HepG2 (cell line): ENCODE data around the gene WDR7. TPM values are rescaled to one million over a fixed set of nuclear protein-coding genes. Genes with fewer than 3 reads are reported as not detected.

ENCODE experiments used
- ATAC-seq: fragments of 200-7000 bp; cut with Tn5 transposase; 3 replicates; pipeline ENCODE4 v1.9.1; 2020; ENCODE audit warnings: mild to moderate bottlenecking, moderate library complexity
- BruUV-seq: library from RNA; stranded (reverse); fragments of 400-500 nt; replicated peaks from 2 replicates; lab custom pipeline; 2021; lab: Mats Ljungman, UMichigan
- CTCF ChIA-PET: fragments of 300-600 bp; formaldehyde crosslinking; extraction: SDS; loops from one replicate; lab custom pipeline; 2021; ENCODE audit warnings: low total read pairs, inconsistent platforms, low intra/inter-chr PET ratio; lab: Yijun Ruan, JAX
- POLR2A ChIA-PET: fragments of 350-600 bp; sonication (Branson Sonifier 250); formaldehyde crosslinking; loops from one replicate; lab custom pipeline; 2020; ENCODE audit warnings: antibody characterized with exemption, inconsistent platforms; lab: Yijun Ruan, JAX
- DNase-seq: peaks from one replicate; pipeline ENCODE4 v3.0.0-alpha.2; 2015; ENCODE audit warnings: low spot score
- FAIRE-seq: peaks from 3 replicates; lab custom pipeline; 2011; peaks lifted over from hg19 to GRCh38; lab: Jason Lieb, UNC
- H2AFZ ChIP-seq: one replicate; pipeline ENCODE4 v1.6.1; 2011; ENCODE audit warnings: low read length, inconsistent platforms
- H3K27ac ChIP-seq: fragments of 300-600 bp; 3 replicates; pipeline ENCODE4 v1.8.0; 2011; ENCODE audit warnings: mixed run types, mild to moderate bottlenecking, mixed read lengths, low read length, inconsistent platforms; ENCODE audit not compliant: insufficient read depth; ENCODE audit errors: extremely low read length
- H3K27me3 ChIP-seq, 2 experiments: fragments of 200-600 bp in 1 of 2; 2 replicates in 1 of 2; 3 replicates in 1 of 2; pipeline versions ENCODE4 v1.6.0 to v1.8.0; 2011; ENCODE audit warnings: low read length in 2 of 2, mild to moderate bottlenecking in 2 of 2, moderate library complexity in 2 of 2, inconsistent platforms in 1 of 2; ENCODE audit not compliant: insufficient read depth in 2 of 2, control insufficient read depth in 1 of 2
- H3K36me3 ChIP-seq, 2 experiments: fragments of 200-600 bp in 1 of 2; replicated peaks in 1 of 2; 2 replicates in 1 of 2; 3 replicates in 1 of 2; pipeline versions ENCODE4 v1.5.1 to v1.8.0; 2011; ENCODE audit warnings: low read length in 2 of 2, inconsistent platforms in 1 of 2; ENCODE audit not compliant: insufficient read depth in 2 of 2, control insufficient read depth in 1 of 2
- H3K4me1 ChIP-seq: 2 replicates; pipeline ENCODE4 v1.5.1; 2012; ENCODE audit warnings: low read length, inconsistent platforms; ENCODE audit not compliant: insufficient read depth
- H3K4me2 ChIP-seq: 2 replicates; pipeline ENCODE4 v1.6.0; 2011; ENCODE audit warnings: low read depth, low read length, inconsistent platforms
- H3K4me3 ChIP-seq, 3 experiments: fragments of 200-600 bp in 1 of 3; sonication (generic), shearing (Covaris generic) in 1 of 3; replicated peaks in 1 of 3; 2 replicates each; pipeline ENCODE4 v1.5.1; 2011 to 2016; ENCODE audit warnings: low read length in 3 of 3, inconsistent platforms in 2 of 3, low read depth in 2 of 3, mild to moderate bottlenecking in 2 of 3, control low read depth in 1 of 3, mixed read lengths in 1 of 3; ENCODE audit not compliant: insufficient read depth in 1 of 3
- H3K79me2 ChIP-seq: one replicate; pipeline ENCODE4 v1.6.1; 2011; ENCODE audit warnings: low read length, inconsistent platforms; ENCODE audit not compliant: insufficient read depth
- H3K9ac ChIP-seq: 2 replicates; pipeline ENCODE4 v1.6.0; 2011; ENCODE audit warnings: mild to moderate bottlenecking, low read depth, low read length, inconsistent platforms; ENCODE audit not compliant: insufficient read depth
- H3K9me3 ChIP-seq: 2 replicates; pipeline ENCODE4 v1.5.1; 2012; ENCODE audit warnings: mild to moderate bottlenecking, low read length
- H4K20me1 ChIP-seq: 2 replicates; pipeline ENCODE4 v1.6.0; 2011; ENCODE audit warnings: inconsistent platforms, mild to moderate bottlenecking, low read length, moderate library complexity; ENCODE audit not compliant: insufficient read depth
- CBX1 ChIP-seq: IDR thresholded peaks from one replicate; pipeline ENCODE4 v1.6.1; 2016; ENCODE audit warnings: antibody characterized with exemption, low read depth
- FOXA1 ChIP-seq, 2 experiments: fragments of 450-650 bp in 1 of 2; sonication (generic) in 1 of 2; formaldehyde crosslinking in 1 of 2; IDR thresholded peaks; 2 replicates each; pipeline versions ENCODE4 v1.4.0 to v1.6.1; 2016 to 2020; ENCODE audit warnings: missing genetic modification reagents in 1 of 2
- MEIS2 ChIP-seq: sonication (generic); formaldehyde crosslinking; IDR thresholded peaks from 2 replicates; pipeline ENCODE4 v1.9.0; 2021; ENCODE audit warnings: mild to moderate bottlenecking, missing genetic modification reagents
- POLR2AphosphoS2 ChIP-seq: IDR thresholded peaks from 2 replicates; pipeline ENCODE4 v1.6.1; 2011; ENCODE audit warnings: low read depth, low read length, improper control_type of control experiment
- REXO4 ChIP-seq: sonication (generic); formaldehyde crosslinking; IDR thresholded peaks from 2 replicates; pipeline ENCODE4 v1.8.0; 2022; ENCODE audit warnings: missing genetic modification reagents, mild to moderate bottlenecking, borderline replicate concordance
- SRSF4 ChIP-seq: fragments of 200-400 bp; formaldehyde crosslinking; IDR thresholded peaks from one replicate; pipeline ENCODE4 v1.6.1; 2018; ENCODE audit warnings: mild to moderate bottlenecking, low read depth, low read length, moderate library complexity; ENCODE audit not compliant: poor library complexity, severe bottlenecking
- ZNF30 ChIP-seq: sonication (generic); formaldehyde crosslinking; IDR thresholded peaks from 2 replicates; pipeline ENCODE4 v1.5.0; 2020; ENCODE audit warnings: mild to moderate bottlenecking, missing genetic modification reagents
- ZNF337 ChIP-seq: sonication (generic); formaldehyde crosslinking; IDR thresholded peaks from 2 replicates; pipeline ENCODE4 v1.5.1; 2020; ENCODE audit warnings: missing genetic modification reagents, low read depth, mild to moderate bottlenecking, borderline replicate concordance
- ZNF546 ChIP-seq: sonication (generic); formaldehyde crosslinking; conservative IDR thresholded peaks from 2 replicates; pipeline ENCODE4 v1.8.1; 2023; ENCODE audit warnings: mild to moderate bottlenecking, missing genetic modification reagents
- ZNF547 ChIP-seq: sonication (generic); formaldehyde crosslinking; IDR thresholded peaks from 2 replicates; pipeline ENCODE4 v1.5.1; 2020; ENCODE audit warnings: mild to moderate bottlenecking, missing genetic modification reagents
- ZNF841 ChIP-seq: sonication (generic); formaldehyde crosslinking; IDR thresholded peaks from 2 replicates; pipeline ENCODE4 v1.8.1; 2023; ENCODE audit warnings: missing genetic modification reagents, borderline replicate concordance
- WGBS: methylation state at CpG from one replicate; pipeline ENCODE4 v1.1.6; 2017; ENCODE audit warnings: low lambda C conversion rate; 5-methylcytosine and 5-hydroxymethylcytosine counted together
- in situ Hi-C: cut with HindIII; loops from 2 replicates; pipeline ENCODE4 v1.10.0; 2017; ENCODE audit warnings: low pct_unique_long_range_greater_than_20kb; ENCODE audit not compliant: extremely low pct_ligation_motif_present
- intact Hi-C: fragments of 100-400 bp; cut with micrococcal nuclease; formaldehyde crosslinking; loops from one replicate; pipeline ENCODE4 v1.10.0; 2022; ENCODE audit not compliant: unreplicated experiment
- polyA plus RNA-seq, 8 experiments: library from polyadenylated mRNA; depleted of rRNA in 3 of 8; stranded (reverse) in 7 of 8; unstranded in 1 of 8; fragments of >200 nt; fragmentation: Illumina TruSeq in 4 of 8; extraction: Trizol in 4 of 8; gene quantifications; 2 replicates each; pipeline versions ENCODE4 v1.2.1 to v1.2.3, GENCODE V29; 2011 to 2016; ENCODE audit warnings: low read depth in 4 of 8, missing spikeins in 1 of 8, mixed read lengths in 1 of 8; ENCODE audit not compliant: insufficient read depth in 1 of 8
- total RNA-seq, 5 experiments: library from RNA; depleted of rRNA; stranded (reverse); fragments of >200 nt; fragmentation: Illumina TruSeq; extraction: Trizol; gene quantifications; 2 replicates each; pipeline ENCODE4 v1.2.3, GENCODE V29; 2016; ENCODE audit warnings: low read depth in 1 of 5
- TF ChIP-seq, protein P1 (sequence below): sonication (generic); formaldehyde crosslinking; IDR thresholded peaks from 2 replicates; pipeline ENCODE4 v1.4.0; 2020; ENCODE audit warnings: missing genetic modification reagents, borderline replicate concordance
- TF ChIP-seq, protein P2 (sequence below): IDR thresholded peaks from 2 replicates; pipeline ENCODE4 v1.6.1; 2012; ENCODE audit warnings: low read depth, low read length, improper control_type of control experiment

Gene WDR7
- total and polyA plus RNA-seq, 2 of the 13 experiments (the other 11 are each of a cell fraction or from before 2014, with no cell fraction given), result 2.0 to 7.8 TPM

DNA sequence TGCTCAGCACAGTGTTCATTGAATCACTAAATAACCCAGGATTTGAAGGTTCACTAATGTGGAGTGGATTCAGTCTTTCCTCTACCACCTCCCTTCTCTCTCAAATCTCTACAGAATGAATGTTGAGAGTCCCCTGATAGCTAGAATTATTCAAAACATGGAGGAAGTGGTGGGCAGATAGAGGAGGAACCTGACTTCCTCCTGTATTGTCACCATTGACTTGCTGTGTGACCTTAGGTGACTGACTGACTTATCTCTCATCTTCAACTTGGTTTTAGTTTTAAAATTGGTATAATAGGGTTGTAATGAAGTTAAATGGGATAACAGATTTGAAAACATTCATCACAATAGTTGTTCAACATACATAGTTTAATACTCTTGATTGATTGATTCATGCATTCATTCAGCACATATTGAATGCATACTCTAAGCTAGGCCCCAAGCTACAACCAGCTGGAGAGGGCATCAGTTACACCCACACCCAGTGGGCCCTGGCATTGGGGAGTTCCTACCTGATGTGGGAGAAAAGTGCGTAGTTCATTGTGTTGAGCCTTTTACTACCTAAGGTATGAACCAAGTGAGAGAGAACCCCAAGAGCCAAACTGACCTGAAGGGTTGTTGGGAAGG lies 96.0 kb downstream of the WDR7 start:
- TF ChIP-seq, protein P1, sequence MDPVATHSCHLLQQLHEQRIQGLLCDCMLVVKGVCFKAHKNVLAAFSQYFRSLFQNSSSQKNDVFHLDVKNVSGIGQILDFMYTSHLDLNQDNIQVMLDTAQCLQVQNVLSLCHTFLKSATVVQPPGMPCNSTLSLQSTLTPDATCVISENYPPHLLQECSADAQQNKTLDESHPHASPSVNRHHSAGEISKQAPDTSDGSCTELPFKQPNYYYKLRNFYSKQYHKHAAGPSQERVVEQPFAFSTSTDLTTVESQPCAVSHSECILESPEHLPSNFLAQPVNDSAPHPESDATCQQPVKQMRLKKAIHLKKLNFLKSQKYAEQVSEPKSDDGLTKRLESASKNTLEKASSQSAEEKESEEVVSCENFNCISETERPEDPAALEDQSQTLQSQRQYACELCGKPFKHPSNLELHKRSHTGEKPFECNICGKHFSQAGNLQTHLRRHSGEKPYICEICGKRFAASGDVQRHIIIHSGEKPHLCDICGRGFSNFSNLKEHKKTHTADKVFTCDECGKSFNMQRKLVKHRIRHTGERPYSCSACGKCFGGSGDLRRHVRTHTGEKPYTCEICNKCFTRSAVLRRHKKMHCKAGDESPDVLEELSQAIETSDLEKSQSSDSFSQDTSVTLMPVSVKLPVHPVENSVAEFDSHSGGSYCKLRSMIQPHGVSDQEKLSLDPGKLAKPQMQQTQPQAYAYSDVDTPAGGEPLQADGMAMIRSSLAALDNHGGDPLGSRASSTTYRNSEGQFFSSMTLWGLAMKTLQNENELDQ (CRISPR knock-in tag), result no peak
- TF ChIP-seq FOXA1 (IDR thresholded peaks at IDR 0.05) (no peak), FOXA1 (CRISPR knock-in tag; IDR thresholded peaks at IDR 0.05) (no peak), ZNF841 (CRISPR knock-in tag) (no peak), MEIS2 (CRISPR knock-in tag) (no peak), ZNF337 (CRISPR knock-in tag) (no peak), CBX1 (no peak), ZNF30 (CRISPR knock-in tag) (no peak), ZNF546 (CRISPR knock-in tag) (no peak), ZNF547 (CRISPR knock-in tag) (no peak), SRSF4 (no peak), REXO4 (CRISPR knock-in tag) (no peak), POLR2AphosphoS2 (no peak)
- TF ChIP-seq, protein P2, sequence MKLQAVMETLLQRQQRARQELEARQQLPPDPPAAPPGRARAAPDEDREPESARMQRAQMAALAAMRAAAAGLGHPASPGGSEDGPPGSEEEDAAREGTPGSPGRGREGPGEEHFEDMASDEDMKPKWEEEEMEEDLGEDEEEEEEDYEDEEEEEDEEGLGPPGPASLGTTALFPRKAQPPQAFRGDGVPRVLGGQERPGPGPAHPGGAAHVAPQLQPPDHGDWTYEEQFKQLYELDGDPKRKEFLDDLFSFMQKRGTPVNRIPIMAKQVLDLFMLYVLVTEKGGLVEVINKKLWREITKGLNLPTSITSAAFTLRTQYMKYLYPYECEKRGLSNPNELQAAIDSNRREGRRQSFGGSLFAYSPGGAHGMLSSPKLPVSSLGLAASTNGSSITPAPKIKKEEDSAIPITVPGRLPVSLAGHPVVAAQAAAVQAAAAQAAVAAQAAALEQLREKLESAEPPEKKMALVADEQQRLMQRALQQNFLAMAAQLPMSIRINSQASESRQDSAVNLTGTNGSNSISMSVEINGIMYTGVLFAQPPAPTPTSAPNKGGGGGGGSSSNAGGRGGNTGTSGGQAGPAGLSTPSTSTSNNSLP, result no peak
- WGBS, result 88% methylated on average over 1 of the region's 1 CpG
- no peak for FAIRE-seq
- ChIA-PET CTCF (no interaction called here), POLR2A (no interaction called here)
- no peak for ATAC-seq
- no peaks in the 10 kb centered on the region for H3K27me3 ChIP-seq
- in situ Hi-C loops (loop anchor here (10.0 kb wide), 1 partner anchor 698 kb away; no protein-coding TSS in a partner anchor), intact Hi-C loops (no loop called here)
- no peaks in the 10 kb centered on the region for H3K4me1 ChIP-seq
- H3K9ac ChIP-seq, result no peak overlapping the region
- H3K4me2 ChIP-seq, result no peak overlapping the region
- H3K4me3 ChIP-seq, result no peak overlapping the region
- H2AFZ ChIP-seq, result no peak overlapping the region
- no peaks in the 10 kb centered on the region for H3K79me2 ChIP-seq
- H3K9me3 ChIP-seq, result no peaks in the 10 kb centered on the region
- H3K36me3 ChIP-seq, result no peaks in the 10 kb centered on the region
- no peak overlapping the region for H3K27ac ChIP-seq
- no TSS peak for BruUV-seq
- no peak for DNase-seq
- no peaks in the 10 kb centered on the region for H4K20me1 ChIP-seq
